Lower leg skin (tissue), 4 donors: ENCODE results near the gene ARRDC3. TPM values are rescaled to one million over a fixed set of nuclear protein-coding genes. Genes with fewer than 3 reads are reported as not detected.

Experiments used
- DNase-seq, 2 donors: peaks; one replicate each; pipeline ENCODE4 v3.0.0-alpha.2; 2019; ENCODE audit warnings: low spot score in 2 of 2
- H3K4me3 ChIP-seq: fragments of 200-600 bp; sonication (generic); 2 replicates; pipeline ENCODE4 v1.5.1; 2017; ENCODE audit warnings: mild to moderate bottlenecking, low read depth; ENCODE audit not compliant: poor library complexity, severe bottlenecking
- POLR2A ChIP-seq, 2 donors: fragments of 450-650 bp; IDR thresholded peaks; one replicate each; pipeline ENCODE4 v1.6.1; 2016 to 2017; ENCODE audit warnings: antibody characterized with exemption in 2 of 2, mild to moderate bottlenecking in 1 of 2, moderate library complexity in 1 of 2
- WGBS, 2 donors: methylation state at CpG; one replicate each; pipeline ENCODE4 v1.1.5; 2018; 5-methylcytosine and 5-hydroxymethylcytosine counted together
- intact Hi-C: fragments of 100-400 bp; cut with DNase I; formaldehyde crosslinking; loops from one replicate; pipeline ENCODE4 v1.15.0; 2023; ENCODE audit warnings: low total_unique reads
- total RNA-seq, 4 donors: library from RNA; depleted of rRNA; stranded (reverse); fragments of >200 nt; gene quantifications; one replicate each; pipeline ENCODE4 v1.1.0, GENCODE V29; 2016
- TF ChIP-seq, protein P1 (sequence below), 3 donors: fragments of 450-650 bp; IDR thresholded peaks; one replicate each; pipeline ENCODE4 v1.5.1; 2016; ENCODE audit warnings: antibody characterized with exemption in 3 of 3, mild to moderate bottlenecking in 3 of 3, moderate library complexity in 2 of 3

ARRDC3 gene
- total RNA-seq, 4 donors from 2014 or later = 67.1 to 119 (median 76.1) TPM

DNA sequence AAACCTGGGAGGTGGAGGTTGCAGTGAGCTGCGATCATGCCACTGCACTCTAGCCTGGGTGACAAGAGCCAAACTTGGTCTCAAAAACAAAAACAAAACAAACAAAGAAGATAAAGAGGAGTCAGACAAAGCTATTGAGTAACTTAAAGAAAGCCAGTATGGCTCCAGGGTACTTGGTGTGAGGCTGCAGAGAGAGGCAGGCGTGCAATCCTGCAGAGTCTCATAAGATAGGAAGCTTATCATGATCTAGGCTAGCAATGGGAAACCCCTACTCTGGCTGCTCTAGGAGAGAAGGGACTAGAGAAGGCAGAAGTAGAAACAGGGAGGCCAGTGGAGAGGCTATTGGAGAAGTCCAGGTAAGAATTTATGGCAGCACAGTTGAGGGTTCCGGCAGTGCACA is 42.0 kb downstream of the ARRDC3 start:
- TF ChIP-seq, protein P1, sequence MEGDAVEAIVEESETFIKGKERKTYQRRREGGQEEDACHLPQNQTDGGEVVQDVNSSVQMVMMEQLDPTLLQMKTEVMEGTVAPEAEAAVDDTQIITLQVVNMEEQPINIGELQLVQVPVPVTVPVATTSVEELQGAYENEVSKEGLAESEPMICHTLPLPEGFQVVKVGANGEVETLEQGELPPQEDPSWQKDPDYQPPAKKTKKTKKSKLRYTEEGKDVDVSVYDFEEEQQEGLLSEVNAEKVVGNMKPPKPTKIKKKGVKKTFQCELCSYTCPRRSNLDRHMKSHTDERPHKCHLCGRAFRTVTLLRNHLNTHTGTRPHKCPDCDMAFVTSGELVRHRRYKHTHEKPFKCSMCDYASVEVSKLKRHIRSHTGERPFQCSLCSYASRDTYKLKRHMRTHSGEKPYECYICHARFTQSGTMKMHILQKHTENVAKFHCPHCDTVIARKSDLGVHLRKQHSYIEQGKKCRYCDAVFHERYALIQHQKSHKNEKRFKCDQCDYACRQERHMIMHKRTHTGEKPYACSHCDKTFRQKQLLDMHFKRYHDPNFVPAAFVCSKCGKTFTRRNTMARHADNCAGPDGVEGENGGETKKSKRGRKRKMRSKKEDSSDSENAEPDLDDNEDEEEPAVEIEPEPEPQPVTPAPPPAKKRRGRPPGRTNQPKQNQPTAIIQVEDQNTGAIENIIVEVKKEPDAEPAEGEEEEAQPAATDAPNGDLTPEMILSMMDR (IDR thresholded peaks at IDR 0.05) = no peak
- TF ChIP-seq POLR2A (IDR thresholded peaks at IDR 0.05) = no peak
- WGBS, 2 donors = 82 to 84% methylated on average over 3 of the region's 3 CpGs
- DNase-seq = no peak
- intact Hi-C loops = no loop called here
- no peak overlapping the region for H3K4me3 ChIP-seq

DNA sequence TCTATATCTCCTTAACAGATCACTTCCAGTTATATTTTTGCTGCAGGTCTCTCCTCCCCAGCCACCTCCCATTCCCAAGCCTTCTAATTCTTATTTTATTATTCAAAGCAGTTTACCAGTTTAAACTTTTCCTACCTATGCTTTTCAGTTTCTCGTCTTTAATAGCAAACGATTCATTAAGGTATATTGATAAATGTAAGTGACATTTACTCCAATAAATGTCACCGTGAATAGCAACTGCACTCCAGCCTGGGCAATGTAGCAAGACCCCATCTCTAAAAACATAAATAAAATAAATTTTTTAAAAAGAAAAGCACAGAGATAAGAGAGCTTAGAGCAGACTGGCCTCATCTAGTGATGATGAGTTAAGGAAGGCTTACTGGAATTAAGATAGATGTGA is 42.6 kb downstream of the ARRDC3 start:
- WGBS, 2 donors = 95 to 97% methylated on average over 3 of the region's 3 CpGs
- intact Hi-C loops = no loop called here
- no peak for DNase-seq
- H3K4me3 ChIP-seq = no peak overlapping the region
- TF ChIP-seq, protein P1 (IDR thresholded peaks at IDR 0.05) = no peak
- TF ChIP-seq POLR2A (IDR thresholded peaks at IDR 0.05) = no peak

GRCh38 chr5:91339063-91339705 is 43.9 kb downstream of the ARRDC3 start:
- 29 to 37% methylated on average over 3 of the region's 3 CpGs for WGBS, 2 donors
- no peak for DNase-seq
- H3K4me3 ChIP-seq = no peak overlapping the region
- TF ChIP-seq, protein P1 (IDR thresholded peaks at IDR 0.05) = no peak
- no peak for TF ChIP-seq POLR2A (IDR thresholded peaks at IDR 0.05)
- intact Hi-C loops = no loop called here

DNA sequence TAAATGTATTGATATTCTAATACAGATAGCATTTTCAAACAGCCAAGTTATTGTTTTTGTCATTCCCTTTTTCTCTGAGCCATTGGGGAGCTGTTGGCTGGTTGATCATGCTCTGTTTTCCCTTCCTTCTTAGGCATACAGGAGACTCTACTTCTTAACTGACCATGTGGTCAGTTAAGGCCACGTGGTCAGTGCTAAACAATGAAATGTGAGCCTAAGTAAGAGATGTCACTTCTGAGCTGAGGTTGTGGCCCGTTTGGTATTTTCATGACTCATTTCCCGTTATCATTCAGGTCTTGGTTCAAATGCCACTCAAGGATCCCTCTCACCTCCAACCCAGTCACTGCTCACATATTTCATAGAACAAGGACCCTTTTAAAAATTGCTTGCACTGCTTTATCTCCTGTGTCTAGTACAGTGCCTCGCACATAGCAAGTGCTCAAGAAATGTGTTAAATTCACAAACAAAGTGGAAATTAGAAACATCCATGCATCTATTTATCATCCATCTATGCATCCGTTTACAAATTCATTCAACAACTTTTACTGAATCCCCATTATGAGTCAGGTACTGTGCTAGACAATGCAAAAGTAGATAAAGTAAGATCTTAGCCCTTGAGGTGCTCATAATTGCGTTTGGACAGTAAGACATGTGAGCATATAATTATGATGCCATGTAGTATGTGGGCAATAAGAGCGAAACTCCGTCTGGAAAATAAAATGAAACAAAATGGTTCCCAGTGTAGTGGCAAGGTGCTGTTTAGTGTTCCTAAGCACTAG is 50.7 kb downstream of the ARRDC3 start:
- TF ChIP-seq, protein P1 (IDR thresholded peaks at IDR 0.05) = no peak
- TF ChIP-seq POLR2A (IDR thresholded peaks at IDR 0.05) = no peak
- 56 to 58% methylated on average over 8 of the region's 8 CpGs for WGBS, 2 donors
- intact Hi-C loops = no loop called here
- no peak overlapping the region for H3K4me3 ChIP-seq
- DNase-seq = no peak

- no peak for DNase-seq
- no peak overlapping the region for H3K4me3 ChIP-seq
- intact Hi-C loops = no loop called here
- no peak for TF ChIP-seq POLR2A (IDR thresholded peaks at IDR 0.05)
- TF ChIP-seq, protein P1 (IDR thresholded peaks at IDR 0.05) = no peak
- 72 to 97% methylated on average over 1 of the region's 1 CpG for WGBS, 2 donors
Measured at GRCh38 chr5:91331705-91332104, 51.4 kb downstream of the ARRDC3 start.
